Measurements from ENCODE around the gene TCP1.
"Not testable (repeated sequence)": the region's sequence is repeated elsewhere in the genome, so short reads cannot be mapped to it uniquely, and the experiment has no call there.

Gene TCP1

DNA sequence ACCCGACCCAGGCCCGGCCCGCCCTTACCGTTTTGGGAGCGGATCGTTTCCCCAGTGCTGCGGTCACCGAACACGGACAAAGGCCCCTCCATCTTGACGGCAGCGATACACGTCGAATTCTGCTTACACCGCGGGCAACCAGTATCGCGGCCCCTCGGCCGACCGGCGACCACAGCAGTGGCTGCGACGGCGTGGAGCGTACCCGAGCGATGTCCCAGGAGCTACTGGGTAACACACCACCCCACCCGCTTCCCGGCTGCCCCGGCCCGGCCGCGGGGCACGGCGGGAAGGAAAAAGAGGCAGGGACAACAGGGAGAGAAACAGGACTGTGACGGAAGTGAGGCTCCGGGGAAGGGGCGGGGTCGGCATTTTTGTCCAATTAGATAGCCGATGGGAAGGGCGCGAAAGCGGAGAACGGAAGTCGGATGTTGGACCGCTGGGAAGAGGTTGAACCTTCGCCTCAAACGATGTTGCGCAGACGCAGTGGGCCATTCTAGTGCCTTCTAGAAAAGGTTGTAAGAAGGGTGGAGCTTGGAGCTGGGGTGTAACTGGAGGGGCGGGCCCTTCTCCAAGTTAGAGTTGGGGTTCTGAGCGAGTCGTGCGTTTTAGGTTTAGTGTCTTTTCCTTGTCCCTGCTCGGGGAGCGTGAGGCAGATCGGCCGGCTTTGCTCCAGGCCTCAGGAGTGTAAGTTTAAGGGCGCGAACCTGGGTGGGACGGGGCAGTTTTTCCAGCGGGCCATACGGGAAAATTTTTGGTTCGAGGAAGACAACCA lies at the start of gene TCP1:
Gene TCP1, minus strand, starts transcription at position 226 of the 772 bp plus-strand sequence. Its CDS starts 134 bp downstream, at position 92.
- DNase-seq: peak; percentile 96

DNA sequence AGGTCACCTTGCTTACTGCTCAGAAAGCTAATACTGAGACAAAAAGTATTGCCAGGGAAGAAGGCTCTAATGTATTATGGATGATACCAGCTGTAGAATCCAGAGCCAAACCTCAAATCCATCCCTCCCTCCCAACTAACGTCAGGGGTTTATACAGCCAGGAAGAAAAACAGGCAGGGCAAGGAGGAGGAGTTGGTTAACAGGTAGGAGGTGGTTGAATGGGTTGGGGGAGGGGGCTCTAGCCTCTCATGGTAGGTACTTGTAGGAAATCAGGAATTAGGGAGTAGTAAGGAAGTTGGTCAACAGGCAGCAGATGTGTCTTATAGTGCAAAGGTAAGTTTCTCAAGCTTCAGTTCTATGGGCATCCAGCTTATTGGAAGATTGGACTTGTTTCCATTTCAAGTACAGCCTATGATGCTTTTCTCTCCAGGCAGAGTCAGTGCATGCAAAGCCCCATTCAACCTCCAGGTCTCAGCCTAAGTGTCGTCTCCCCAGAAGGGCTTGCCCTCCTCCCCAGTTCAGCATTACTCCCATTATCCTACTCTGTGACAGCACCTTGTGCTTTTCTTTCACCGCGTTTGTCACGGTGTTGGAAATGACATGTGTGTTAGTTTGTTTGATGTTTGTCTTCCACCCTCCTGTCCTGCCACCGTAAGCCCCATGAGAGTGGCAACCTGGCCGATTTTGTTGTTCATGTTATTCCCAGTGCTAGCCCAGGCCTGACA lies 48.8 kb upstream of the TCP1 start:
- no peak for DNase-seq

DNA sequence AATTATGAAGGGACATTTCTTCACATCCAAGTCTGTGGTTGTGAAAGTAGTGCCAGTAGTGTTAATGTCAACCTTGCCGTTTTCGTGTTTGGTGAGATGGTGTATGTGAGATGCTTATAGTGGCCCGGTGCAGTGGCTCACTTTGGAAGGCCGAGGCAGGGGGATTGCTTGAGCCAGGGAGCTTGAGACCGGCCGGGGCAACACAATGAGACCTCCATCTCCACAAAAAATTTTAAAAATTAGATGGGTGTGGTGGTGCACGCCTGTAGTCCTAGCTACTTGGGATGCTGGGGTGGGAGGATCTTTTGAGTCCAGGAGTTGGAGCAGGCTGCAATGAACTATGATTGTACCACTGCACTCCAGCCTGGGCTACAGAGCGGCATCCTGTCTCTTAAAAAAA lies 48.1 kb upstream of the TCP1 start:
- no peak for DNase-seq

DNA sequence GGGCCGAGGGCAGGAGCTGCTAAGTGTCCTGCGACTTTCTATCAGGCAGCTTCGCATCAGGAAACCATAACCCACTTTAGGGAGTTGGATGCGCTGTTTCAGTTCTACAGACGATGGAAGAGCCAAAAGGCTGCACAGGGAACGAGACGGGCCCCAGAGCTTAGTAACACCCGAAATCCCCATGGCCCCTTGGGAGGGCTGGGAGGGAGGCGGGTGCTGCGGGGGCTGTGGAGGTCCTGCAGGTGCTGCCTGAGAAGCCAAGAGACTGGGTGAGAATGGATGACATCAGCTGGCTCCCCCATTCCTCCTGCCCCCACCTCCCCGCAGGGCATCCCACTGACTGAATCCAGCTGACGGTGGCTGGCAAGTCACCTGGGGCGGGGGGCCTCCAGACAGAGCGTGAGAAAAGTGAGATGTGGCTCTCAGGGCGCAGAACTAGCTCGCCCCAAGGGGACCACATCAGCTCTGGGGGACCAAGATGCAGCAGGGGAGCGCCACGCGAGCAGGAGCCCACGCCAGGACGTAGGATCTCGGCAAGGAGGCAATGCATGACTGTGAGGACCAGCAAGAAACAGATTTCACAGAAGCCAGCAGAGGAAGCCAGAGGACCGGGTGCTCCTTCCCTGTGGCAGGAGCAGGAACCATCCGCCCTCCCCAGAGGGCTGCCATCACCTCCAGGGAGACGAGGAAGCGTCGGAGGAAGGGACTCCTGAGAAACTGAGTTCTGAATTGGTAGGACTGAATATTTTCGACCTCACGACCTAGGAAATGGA lies 47.5 kb upstream of the TCP1 start:
- no peak for DNase-seq

DNA sequence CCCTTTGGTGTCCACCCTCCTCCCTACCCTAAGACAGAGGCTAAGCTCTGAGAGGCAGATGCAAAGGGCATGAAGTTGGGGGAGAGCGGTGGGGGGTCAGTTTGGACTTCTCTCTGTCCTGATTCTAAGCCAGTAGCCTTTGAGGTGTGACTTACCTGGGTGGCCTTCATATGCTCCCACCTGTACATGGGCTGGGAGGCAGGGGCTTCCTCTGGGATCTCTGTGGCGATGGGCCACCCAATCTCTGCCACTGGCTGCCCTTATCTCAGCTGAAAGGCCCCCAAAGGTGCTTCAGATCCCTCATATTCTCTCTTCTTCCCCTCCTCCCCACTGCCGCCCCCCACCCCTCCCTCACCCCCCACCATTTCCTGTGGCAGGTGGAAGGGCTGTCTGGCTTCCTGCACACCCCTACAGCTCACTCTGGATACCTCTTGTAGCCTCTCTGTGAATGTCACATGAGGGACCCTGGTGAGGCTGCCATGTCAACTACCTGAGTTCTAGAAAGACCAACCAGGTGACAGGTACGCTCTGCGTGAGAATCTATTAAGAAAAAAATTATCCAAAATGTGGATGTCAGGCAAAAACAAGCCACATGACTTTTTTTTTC lies 44.7 kb upstream of the TCP1 start:
- no peak for DNase-seq

DNA sequence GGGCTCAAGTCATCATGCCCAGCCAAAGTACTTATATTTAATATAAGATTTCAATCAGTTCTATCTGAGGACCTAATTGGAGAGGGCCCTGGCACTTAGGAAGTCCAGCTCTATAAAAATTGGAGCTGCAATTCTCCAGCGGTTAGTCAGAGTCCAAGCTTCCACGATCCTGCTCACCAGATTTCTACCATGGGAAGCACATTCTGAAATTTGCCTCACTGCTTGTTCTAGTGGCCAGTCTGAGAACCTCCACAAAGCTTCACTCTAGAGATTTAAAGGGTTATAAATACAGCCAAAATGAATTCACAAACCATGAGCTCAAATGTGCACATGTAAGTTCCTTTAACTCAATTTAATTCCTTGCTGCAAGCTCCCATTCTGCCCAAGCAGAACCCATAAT lies 44.2 kb upstream of the TCP1 start:
- DNase-seq: no peak

DNA sequence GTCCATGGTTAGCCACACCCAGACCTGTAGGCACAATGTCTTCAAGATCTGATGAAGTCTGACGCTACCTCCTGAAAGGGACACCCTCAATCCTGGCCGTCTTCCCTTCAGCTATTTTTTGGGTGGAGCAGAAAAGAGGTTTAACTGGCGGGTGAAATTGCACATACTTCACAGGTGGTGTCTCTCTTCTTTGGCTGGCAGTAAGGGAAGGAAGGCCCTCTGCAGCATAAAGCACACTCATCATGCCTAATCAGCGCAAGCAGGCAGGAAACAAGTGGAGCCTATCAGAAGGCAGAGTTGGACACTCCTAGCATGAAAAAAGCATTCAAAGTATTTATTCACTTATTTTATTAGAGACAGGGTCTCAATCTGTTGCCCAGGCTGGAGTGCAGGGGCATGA lies 43.5 kb upstream of the TCP1 start:
- DNase-seq: no peak

DNA sequence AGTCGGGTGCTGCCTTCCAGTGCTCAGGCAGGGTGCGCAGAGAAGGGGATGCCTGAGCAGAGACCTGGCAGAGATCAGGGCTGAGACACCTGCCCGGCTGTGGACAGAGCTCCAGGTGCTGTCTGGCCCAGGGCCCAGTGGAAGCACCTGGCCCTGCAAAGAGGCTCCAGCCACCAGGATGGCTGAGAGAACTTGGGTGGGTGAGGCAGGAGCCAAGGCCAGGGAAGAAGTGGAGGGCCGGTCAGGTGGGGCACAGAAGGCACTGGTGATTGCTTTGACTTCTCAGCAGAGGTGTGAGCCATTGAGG lies 41.9 kb upstream of the TCP1 start:
- DNase-seq: no peak

DNA sequence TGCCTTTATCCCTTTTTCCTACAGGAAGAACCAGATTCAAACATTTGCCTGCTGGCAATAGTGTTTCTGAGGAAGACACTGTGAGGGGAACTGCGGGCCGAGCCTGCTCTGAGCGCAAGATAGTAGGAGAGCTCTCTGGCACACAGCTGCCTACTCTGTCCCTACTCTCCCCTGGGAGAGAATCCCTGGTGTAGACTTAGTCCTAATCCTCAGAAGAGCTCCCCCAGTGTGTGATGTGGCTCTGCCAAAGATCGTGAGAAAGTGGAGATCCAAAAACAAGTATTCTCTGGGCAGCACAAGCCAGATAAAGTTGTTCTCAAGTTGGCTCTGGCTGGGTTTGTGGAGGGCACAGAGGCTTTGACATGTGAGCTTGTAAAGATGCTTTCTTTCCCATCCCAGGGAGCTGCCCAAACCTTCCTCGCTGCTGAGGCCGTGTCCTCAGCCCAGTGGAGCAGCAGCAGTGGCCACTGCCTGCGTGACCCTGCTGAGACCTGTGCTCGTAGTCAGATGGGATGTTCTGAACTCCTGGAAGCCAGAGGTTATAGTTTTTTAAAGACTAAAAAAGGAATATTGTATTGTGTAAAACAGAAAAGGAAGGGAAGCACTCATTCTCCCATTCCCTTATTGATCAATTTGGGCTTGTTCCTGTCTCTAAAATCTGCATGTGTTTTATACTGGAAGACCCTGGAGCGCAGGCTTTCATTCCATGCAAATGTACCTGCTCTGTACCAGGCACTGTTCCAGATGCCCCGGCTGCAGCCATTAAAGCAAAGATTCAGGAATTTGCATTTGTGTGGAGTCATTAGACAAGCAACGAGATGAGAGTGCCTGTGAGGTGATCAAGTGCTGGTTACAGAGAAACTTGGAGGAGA lies 41.3 kb upstream of the TCP1 start:
- no peak for DNase-seq

DNA sequence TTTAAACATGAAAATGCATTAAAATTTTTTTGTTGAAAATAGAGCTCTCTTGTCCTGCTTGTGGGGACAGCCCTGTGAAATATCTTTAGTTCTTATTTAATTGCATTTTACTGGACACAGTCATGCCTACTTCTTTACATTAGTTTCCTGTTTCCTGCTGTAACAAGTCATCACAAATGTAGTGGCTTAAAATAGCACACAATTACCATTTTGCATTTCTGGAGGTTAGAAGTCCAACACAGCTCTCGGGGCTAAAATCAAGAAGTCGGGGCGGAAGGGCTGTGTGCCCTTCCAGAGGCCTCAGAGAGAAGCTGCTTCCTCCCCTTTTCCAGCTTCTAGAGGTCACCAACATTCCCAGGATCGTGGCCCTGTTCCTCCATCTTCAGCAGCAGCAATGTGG lies 40.1 kb upstream of the TCP1 start:
- DNase-seq: no peak

DNA sequence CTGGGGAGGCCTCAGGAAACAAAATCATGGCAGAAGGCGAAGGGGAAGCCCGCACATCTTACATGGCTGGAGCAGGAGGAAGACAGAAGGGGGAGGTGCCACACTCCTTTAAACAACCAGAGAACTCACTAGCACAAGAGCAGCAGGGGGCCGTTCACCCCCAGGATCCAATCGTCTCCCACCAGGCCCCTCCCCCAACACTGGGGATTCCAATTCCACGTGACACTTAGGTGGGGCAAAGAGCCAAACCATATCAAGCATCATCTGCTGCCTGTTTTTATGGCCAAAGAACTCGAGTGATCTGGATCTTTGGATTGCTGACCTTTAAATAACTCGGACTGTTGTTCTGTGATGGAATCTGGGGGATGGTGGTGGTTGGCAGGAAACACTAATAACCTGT lies 38.7 kb upstream of the TCP1 start:
- DNase-seq: no peak

DNA sequence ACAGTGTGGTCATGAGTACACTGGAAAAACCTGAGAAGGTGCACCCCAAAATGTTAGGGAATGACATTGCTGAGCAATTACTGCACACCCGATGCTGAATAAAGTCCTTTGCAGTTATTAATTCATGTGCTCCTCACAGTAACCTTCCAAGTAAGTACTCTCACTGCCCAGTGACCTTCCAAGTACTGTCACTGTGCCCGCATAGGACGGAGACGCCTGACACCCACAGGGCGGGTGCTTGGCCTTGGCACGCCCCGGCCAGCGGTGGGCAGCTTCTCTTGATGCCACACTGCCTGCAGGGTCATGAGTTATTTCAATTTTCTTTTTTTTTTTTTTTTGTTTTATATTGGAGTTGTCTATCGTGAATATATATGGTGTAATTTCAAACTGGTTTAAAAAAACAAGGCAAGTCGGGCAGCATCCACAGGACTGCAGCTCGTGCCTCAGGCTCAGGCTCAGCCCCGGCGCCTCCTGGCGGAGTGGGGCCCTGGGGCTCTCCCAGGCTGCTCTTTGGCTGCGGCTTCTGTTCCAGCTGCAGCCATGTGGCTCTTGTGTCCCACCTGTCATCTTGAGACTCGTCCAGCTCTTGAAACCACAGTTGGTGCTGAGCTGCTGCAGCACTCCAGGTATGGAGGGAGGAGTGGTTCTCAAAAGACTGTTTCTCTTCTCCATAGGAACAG lies 37.7 kb upstream of the TCP1 start:
- peak; percentile 57 for DNase-seq

DNA sequence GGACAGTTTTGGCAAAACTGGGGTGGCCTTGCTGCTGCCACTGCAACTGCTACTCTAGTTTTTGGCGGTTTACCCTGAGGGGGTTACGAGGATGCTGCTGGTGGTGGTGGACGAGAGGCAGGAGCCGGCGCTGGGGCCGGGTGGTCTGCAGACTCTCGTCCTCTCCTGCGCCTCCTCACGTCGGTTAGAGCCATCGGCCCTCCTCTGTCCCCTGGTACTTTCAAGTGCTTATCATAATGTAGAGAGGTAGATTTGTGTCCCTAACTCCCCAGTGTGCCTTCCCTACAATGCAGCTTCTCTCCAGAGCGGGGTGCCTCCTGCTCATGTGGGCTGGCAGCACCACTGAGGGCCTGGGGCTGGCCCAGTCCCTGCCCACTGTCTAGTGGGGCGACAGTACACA lies 36.6 kb upstream of the TCP1 start:
- no peak for DNase-seq

DNA sequence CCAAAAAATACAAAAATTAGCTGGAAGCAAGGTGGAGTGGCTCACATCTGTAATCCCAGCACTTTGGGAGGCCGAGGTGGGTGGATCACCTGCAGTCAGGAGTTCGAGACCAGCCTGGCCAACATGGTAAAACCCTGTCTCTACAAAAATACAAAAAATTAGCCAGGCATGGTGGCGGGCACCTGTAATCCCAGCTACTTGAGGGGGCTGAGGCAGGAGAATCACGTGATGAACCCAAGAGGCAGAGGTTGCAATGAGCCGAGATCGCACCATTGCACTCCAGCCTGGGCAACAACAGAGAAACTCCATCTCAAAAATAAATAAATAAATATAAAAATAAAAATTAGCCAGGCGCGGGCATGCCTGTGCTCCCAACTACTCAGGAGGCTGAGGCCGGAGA lies 35.3 kb upstream of the TCP1 start:
- DNase-seq: not testable (repeated sequence)

DNA sequence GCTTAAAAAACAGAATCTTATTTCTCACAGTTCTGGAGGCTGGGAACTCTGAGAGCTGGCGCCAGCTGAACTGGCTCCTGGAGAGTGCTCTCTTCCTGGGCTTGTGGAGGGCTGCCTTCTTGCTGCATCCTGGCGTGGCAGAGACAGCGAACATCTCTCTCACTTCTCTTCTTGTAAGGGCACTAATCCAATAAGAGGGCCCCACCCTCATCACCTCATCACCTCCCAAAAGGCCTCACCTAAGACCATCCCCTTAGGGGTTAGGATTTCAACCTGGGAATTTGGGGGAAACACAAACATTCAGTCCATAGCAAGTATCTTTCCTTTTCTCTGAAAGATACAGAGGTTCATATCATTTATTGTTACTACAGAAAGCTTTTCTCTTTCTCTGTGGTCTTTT lies 34.6 kb upstream of the TCP1 start:
- DNase-seq: no peak

DNA sequence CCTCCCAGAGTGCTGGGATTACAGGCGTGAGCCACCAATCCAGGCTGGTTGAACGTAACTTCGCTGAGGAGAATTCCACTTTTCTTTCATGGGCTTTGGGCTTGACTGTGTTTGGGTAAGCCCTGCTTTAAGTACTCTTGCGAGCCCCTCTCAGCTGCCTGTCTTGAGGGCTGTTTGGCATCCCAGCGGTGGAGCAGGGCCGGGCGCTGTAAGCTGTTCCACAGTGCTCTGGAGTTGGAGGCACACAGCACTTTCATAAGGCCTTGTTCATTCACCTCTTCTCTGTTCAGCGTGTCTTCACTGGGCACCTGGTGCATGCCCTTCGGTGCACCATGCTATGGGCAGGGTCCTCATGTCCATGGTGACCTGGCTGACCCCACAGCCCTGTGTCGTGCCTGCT lies 32.3 kb upstream of the TCP1 start:
- DNase-seq: no peak

DNA sequence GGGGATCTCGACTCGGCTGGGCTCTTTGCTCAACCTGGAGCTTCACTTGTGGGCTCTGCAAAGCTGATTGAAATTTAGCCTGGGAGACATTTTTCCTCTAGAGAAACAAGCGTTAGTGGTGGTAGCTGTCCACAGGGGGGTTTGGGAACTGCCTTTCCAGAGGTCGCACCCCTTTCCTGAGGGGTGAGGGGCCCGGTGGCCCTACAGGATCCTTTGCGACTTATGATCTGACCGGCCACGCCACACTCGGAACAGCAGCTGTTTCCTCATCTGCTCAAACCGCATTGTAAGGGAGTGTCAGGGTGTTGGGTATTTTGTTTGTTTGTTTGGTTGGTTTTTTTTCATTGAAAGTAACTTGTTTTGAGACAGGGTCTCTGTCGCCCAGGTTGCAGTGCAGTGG lies 31.7 kb upstream of the TCP1 start:
- no peak for DNase-seq

DNA sequence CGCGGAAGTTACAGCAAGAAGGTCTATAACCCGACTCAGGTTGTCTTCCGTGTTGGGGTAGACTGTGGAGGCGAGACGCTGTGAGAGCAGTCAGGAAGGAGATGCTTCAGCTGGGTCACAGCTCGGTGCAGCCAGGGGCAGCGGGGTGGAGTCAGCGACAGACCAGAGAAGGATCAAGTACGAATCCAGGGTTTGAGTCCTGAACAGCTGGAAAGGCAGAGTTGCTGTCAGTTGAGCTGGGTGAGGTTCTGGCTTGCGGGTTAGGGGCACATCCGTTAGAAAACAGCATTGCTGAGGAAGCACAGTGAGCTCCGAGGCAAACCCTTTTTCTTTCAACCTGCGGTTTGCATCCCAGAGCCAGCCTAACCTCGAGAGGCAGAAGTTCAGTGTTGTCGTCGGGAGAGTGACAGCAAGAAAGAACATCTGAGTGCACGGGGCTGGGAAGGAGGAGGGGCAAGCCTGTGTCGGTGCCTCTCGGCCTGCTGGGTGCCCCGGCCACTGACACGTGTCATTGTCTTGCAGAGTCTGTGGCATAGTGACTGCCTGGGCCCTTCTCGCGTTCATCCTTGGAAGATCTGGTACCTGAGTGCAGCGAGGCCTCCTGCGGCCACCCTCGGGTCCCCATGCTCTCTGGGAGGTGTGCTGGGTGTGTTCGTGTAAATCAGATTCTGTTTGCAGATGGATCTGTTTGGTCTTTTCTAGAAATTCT lies 30.7 kb upstream of the TCP1 start:
- DNase-seq: peak; percentile 9

DNA sequence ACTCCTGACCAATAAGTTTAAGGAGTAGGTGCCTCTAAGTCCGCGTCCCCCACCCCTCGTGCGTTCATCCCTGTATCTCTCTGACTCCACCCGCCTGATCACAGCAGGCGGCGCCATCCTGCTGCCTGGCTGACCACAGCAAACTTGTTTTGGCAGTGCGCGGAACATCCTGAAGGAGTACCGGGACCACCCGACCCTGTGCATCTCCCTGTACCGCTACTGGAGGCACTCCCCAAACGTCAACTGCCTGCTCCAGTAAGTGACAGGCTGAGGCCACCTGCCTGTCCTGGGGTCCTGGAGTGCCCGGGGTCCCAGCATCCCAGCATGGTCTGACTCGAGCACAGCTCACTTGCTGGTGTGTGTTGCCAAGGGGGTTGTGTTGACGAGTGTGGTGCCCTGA lies 29.7 kb upstream of the TCP1 start:
- DNase-seq: no peak

DNA sequence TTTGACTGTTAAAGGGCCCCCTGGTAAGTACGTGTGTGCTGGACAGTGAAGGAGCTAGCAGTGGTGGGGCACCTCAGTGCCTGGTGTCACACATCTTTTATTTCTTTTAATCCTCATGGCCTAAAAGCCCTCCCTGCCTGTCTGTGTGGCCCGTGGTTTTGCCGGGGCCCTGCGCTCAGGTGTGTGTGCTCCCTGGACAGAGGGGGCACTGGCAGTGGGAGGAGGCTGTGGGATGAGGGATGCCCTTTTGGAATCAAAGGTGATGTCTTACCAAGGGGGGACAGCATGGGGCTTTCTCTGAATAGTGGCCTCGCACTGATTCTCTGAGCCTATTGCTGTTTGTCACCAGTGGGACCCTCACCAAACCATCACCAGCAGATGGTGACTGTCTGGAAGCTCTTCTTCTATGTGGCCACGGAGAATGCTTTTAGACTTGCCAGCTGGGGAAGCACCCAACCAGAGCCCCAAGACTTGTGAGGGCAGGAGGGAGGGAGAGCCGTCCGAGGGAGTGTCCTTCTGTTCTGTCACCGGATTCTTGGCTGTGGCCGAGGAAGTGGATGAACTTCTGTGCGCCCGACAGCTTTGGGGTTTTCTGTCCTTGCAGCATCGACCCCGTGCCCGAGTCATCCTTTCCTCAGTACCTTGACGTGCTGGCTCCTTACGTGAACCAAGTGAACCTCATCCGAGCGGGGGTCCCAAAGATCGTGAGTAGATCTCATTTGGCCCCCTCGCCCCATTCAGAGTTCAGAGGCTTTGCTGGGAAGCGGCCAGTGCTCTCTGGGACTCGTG lies 28.7 kb upstream of the TCP1 start:
- DNase-seq: no peak
